GM12875 (cell line): ENCODE data around the gene SEMA6D.

Experiments used
- H3K4me3 ChIP-seq: one replicate; pipeline ENCODE4 v1.5.1; 2011; ENCODE audit warnings: low read depth, low read length, control low read depth
- CTCF ChIP-seq: IDR thresholded peaks from 2 replicates; pipeline ENCODE4 v1.5.1; 2011; ENCODE audit warnings: low read depth, mild to moderate bottlenecking, control low read depth, inconsistent platforms, low read length, moderate library complexity, borderline replicate concordance; ENCODE audit not compliant: insufficient read depth

SEMA6D gene

GRCh38 chr15:47705281-47705997 lies 11.9 kb upstream of the SEMA6D start:
- no peak overlapping the region for H3K4me3 ChIP-seq
- TF ChIP-seq CTCF = no peak

DNA sequence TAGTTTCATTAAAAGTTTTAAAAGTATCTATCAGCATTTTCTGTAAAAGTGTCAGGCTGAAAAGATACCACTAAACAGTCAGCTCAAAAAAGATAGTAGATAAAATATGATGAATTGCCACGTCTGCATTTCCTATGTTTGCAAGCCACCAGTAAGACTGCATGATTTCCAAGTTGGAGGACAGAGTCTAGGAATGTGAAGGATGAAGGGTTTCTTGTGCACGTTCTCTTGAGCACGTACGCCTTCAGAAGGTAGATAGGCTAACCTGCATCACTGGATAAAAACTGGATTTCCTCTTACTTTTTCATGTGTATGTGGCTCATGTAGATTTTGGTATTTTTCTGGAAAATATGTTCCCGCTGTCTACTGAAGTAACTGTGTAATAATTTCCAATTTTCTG lies 9.9 kb upstream of the SEMA6D start:
- no peak for TF ChIP-seq CTCF
- H3K4me3 ChIP-seq = no peak overlapping the region

GRCh38 chr15:47708161-47708980 lies 8.9 kb upstream of the SEMA6D start:
- H3K4me3 ChIP-seq = no peak overlapping the region

DNA sequence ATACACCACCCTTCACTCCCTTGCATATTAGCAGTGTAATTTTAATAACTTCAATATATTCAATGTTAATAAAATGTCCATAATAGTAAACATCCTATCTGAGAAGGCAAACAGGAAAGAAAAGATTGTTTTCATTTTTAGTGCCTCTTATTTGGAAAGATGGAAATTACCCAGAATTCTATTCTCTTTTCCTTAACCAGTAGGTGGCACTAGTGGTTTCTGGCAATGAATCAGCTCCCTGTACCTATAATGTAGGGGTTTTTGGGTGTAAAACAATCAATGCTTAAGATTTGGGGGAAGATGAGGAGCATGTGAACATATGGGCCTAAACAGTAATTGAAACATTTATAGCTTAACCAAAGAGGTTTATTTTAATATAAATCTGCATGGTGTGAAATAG lies 5.7 kb upstream of the SEMA6D start:
- H3K4me3 ChIP-seq = no peak overlapping the region
- TF ChIP-seq CTCF = peak; percentile 39; the same call in 1 of the 2 replicates

More at GRCh38 chr15:47708161-47708980, 8.9 kb upstream of the SEMA6D start:
- no peak for TF ChIP-seq CTCF

DNA sequence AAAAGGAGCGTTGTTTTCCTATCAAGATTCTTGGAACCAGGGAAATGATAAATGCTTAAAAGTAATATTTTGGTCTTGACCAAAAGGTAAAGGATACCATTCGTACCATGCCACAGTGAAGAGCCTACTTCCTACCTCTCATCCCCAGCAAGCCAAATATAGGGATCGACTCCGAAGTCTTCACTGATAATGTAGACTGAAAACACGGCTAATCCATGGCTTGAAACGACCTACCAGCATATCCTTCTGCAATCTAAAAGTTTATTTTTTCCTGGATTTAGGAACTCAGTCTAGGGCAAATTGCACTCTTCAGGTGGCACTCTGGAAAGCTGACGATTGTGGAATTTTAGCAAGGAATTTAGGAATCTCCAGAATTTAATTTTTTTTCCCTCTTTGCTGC lies 1.9 kb upstream of the SEMA6D start:
- no peak overlapping the region for H3K4me3 ChIP-seq
- no peak for TF ChIP-seq CTCF

DNA sequence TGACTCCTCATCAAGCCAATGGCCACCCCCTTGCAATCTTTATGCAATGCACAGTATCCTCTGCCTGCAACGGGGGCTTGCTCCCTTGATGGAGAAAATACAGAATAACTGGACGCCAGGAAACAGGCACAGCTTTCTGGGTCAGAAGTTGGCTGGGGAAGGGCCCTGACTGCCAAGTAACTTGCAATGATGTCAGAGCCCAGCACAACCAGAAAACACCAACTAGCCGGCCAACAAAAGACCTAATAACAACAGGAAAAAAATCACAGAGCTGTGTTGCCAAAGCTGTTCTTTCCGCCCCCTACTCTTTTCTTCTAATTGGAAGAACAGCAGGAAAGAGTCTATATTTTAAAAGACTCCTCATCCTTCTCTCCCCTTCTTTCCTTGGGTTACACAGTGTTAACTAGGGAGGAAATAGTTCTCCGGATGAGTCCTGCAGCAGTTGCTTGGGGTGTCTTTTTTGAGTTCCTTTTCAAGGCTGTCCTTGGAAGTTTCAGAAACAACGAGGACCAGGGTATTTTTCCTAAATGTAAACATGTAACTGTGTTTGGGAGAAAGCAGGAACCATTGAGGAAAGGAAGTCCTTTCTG lies 1.4 kb upstream of the SEMA6D start:
- no peak overlapping the region for H3K4me3 ChIP-seq

More for the DNA sequence above, 1.4 kb upstream of the SEMA6D start:
- TF ChIP-seq CTCF = no peak
